ENCODE results near the gene MAST4.

GRCh38 chr5:67031057-67031443 is 434.9 kb downstream of the MAST4 start:
- TF ChIP-seq CTCF (conservative IDR thresholded peaks at IDR 0.05; ENCODE audit: low read length) (no peak), EZH2phosphoT487 (IDR thresholded peaks at IDR 0.05; ENCODE audit: borderline replicate concordance, low read depth, low read length) (no peak)
